Measurements from ENCODE around the gene KLF15.

The KLF15 gene

DNA sequence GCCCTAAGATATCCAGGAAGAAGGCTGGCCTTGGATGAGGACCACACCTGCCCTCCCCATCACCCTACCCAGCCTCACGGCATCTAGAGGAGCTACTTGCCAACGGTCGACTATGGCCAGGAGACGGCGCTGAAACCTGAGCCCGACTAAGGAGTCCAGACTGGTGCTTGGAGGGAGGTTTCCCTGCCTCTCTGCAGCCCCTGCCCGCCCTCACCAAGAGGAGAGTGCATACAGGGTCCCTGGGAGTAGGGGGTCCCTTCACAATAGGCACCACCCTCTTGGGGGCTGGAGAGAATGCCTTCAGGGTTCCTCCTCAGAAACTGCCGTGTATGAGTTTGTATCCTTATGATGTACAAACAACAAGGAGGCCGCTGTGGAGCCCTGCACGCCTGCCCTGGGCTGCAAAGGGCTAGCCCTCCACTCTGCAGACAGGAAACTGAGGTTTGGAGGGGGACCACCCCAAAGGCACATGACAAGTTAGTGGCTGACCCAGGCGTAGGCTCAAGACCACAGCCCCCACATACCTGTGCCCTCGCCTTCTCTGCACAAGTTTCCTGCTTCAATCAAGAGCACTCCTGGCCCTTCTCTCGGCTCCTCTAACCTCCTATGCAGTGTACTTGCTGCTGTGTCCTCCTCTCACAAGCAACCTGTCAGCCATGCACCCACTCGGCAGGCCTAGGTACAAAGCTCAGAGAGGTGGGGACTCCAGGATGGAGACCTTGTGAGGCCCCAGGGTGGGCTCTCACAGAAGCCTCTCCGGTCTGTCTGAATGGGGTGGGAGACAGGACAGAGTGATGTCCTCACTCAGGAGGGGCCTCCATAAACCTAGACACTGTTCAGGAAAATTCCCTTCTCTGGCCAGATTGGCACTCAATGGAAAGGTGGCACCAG is 7.4 kb downstream of the KLF15 start:
- TF ChIP-seq, protein P1, sequence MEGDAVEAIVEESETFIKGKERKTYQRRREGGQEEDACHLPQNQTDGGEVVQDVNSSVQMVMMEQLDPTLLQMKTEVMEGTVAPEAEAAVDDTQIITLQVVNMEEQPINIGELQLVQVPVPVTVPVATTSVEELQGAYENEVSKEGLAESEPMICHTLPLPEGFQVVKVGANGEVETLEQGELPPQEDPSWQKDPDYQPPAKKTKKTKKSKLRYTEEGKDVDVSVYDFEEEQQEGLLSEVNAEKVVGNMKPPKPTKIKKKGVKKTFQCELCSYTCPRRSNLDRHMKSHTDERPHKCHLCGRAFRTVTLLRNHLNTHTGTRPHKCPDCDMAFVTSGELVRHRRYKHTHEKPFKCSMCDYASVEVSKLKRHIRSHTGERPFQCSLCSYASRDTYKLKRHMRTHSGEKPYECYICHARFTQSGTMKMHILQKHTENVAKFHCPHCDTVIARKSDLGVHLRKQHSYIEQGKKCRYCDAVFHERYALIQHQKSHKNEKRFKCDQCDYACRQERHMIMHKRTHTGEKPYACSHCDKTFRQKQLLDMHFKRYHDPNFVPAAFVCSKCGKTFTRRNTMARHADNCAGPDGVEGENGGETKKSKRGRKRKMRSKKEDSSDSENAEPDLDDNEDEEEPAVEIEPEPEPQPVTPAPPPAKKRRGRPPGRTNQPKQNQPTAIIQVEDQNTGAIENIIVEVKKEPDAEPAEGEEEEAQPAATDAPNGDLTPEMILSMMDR (IDR thresholded peaks at IDR 0.05; ENCODE audit: insufficient read depth, low read length, poor library complexity, severe bottlenecking), result no peak
- Histone ChIP-seq H3K27me3 (replicated peaks; ENCODE audit: control insufficient read depth, insufficient read depth, low read length) (no peaks in the 10 kb centered on the region; the same call in 1 of the 2 replicates), H3K36me3 (ENCODE audit: control insufficient read depth, insufficient read depth, low read length) (no peaks in the 10 kb centered on the region), H3K4me3 (replicated peaks; ENCODE audit: low read depth, low read length) (no peak overlapping the region)
- no peak for DNase-seq (ENCODE audit: extremely low read depth, insufficient read length)

DNA sequence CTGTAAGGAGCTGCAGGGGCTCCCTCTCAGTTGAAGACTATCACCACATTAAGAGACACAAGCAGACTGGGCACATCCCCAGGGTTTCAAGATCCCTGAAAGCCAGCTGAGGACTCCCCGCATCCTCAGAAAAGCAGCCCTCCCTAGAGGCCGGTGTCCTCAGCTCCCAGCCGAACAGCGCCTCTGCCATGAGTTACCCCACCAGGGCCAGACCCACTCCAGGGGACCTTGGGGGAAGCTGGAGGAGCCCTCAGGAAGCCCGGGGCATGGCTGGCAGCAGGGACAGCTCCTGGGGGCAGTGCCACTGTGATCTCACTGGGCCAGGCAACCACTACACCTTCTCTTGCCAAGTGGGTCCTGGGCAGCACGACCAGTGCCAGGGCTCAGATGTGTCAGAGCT is 8.1 kb downstream of the KLF15 start:
- DNase-seq (ENCODE audit: extremely low read depth, insufficient read length), result no peak
- Histone ChIP-seq H3K36me3 (ENCODE audit: control insufficient read depth, insufficient read depth, low read length) (no peaks in the 10 kb centered on the region), H3K27me3 (replicated peaks; ENCODE audit: control insufficient read depth, insufficient read depth, low read length) (no peaks in the 10 kb centered on the region), H3K4me3 (replicated peaks; ENCODE audit: low read depth, low read length) (no peak overlapping the region)
- TF ChIP-seq, protein P1 (IDR thresholded peaks at IDR 0.05; ENCODE audit: insufficient read depth, low read length, poor library complexity, severe bottlenecking), result no peak

DNA sequence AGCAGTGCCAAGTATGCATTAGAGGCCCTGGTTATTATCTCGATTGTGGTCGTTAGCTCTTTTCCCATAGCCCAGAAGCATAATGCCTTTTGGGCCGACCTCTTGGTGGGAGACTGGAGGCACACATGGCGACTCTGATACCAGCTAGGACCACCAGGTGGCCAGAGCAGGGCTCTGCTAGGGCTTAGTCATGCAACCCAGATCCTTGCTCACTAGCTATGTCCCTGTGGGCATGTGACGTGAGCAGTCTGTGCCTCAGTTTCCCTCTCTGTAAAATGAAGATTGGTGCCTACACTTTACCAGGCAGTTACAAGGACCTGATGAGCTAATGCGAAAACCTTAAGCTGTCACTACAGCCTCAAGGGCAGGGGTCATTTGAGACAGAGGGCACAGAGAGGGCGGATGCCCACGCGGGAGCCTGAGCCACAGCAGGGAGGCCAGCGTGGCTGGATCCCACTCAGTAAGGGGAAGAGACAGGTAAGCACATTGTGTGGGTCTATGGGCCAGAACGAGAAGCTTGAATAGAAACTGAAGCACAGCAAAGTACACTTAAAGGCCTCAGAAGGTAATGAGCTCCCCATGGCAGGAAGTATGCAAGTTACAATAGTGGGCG is 8.8 kb downstream of the KLF15 start:
- TF ChIP-seq, protein P1 (IDR thresholded peaks at IDR 0.05; ENCODE audit: insufficient read depth, low read length, poor library complexity, severe bottlenecking), result peak; percentile 11
- DNase-seq (ENCODE audit: extremely low read depth, insufficient read length), result no peak
- Histone ChIP-seq H3K27me3 (replicated peaks; ENCODE audit: control insufficient read depth, insufficient read depth, low read length) (no peaks in the 10 kb centered on the region), H3K36me3 (ENCODE audit: control insufficient read depth, insufficient read depth, low read length) (no peaks in the 10 kb centered on the region), H3K4me3 (replicated peaks; ENCODE audit: low read depth, low read length) (no peak overlapping the region)

DNA sequence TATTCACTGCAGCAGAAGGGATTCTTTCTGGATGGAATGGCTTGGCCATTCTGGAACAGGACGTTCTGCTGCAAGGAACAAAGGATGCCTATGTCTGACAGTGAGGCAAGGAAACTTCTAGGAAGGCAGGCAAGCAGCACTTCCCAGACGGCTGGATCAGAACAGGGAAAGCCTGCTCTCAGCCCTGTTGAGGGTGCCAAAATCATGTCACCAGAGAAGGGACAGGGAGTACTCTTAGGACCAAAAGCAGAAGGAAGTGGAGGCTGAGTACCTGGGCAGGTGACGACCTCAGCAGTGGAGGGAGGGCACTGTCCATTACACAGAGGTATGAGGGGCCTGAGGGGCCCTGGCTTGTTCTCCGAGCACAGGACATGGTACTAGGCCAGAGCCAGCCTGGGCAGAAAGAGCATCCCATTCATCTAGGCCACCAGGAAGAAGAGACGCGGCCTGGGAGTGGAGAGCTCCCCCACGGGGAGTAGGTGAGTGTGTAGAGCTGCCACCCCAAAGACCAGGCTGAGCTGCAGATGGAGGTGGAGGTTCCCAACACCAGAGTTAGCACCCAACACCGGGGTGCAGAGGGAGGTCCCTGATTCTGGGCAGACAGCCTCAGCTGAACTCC is 9.6 kb downstream of the KLF15 start:
- no peak overlapping the region for H3K4me3 ChIP-seq (replicated peaks; ENCODE audit: low read depth, low read length)
- TF ChIP-seq, protein P1 (IDR thresholded peaks at IDR 0.05; ENCODE audit: insufficient read depth, low read length, poor library complexity, severe bottlenecking), result no peak
- H3K36me3 ChIP-seq (ENCODE audit: control insufficient read depth, insufficient read depth, low read length), result no peaks in the 10 kb centered on the region
- H3K27me3 ChIP-seq (replicated peaks; ENCODE audit: control insufficient read depth, insufficient read depth, low read length), result no peaks in the 10 kb centered on the region
- no peak for DNase-seq (ENCODE audit: extremely low read depth, insufficient read length)

DNA sequence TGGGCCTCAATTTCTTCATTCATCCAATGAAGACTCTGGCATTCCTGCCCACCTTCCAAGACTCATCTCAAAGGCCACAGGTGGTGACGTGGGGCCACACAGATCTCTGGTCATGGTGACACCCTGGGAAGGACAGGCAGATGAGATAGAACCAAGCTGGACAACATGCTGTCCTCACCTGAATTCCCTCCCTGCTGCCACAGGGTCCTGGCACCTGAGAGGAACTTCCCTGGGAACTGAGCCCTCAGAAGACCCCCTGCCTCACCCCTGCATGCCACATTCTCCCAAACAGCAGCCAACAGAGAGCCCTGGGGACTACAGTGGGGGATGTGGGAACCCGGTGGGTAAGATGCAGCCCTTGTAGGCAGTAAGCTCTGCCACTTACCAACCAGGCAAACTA is 10.7 kb downstream of the KLF15 start:
- Histone ChIP-seq H3K27me3 (replicated peaks; ENCODE audit: control insufficient read depth, insufficient read depth, low read length) (no peaks in the 10 kb centered on the region; the same call in 1 of the 2 replicates), H3K36me3 (ENCODE audit: control insufficient read depth, insufficient read depth, low read length) (no peaks in the 10 kb centered on the region), H3K4me3 (replicated peaks; ENCODE audit: low read depth, low read length) (no peak overlapping the region)
- no peak for DNase-seq (ENCODE audit: extremely low read depth, insufficient read length)
- TF ChIP-seq, protein P1 (IDR thresholded peaks at IDR 0.05; ENCODE audit: insufficient read depth, low read length, poor library complexity, severe bottlenecking), result no peak
